ENCODE results near the gene ECE1. TPM values are rescaled to one million over a fixed set of nuclear protein-coding genes. Genes with fewer than 3 reads are reported as not detected.

The ECE1 gene
- total and polyA plus RNA-seq, 9 of the 15 experiments (the other 6 are each of a cell fraction or from before 2014, with no cell fraction given): 0.56 to 34.8 (median 11.0) TPM

- Histone ChIP-seq H3K9me3 (replicated peaks; ENCODE audit: control insufficient read depth, insufficient read depth, low read depth, low read length) (peaks cover 3% of the 10 kb centered on the region; the same call in 1 of the 2 replicates), H3K27me3 (ENCODE audit: control insufficient read depth in 2 of 2, insufficient read depth in 2 of 2, low read length in 2 of 2) (no peaks in the 10 kb centered on the region), H3K4me3 (no peak overlapping the region), H3K4me1 (replicated peaks in 1 of 2; ENCODE audit: control insufficient read depth in 2 of 2, insufficient read depth in 2 of 2, low read length in 2 of 2) (peaks cover 12 to 17% of the 10 kb centered on the region in 2 experiments; a peak in 3 of 5 replicates), H4K20me1 (replicated peaks; ENCODE audit: control insufficient read depth, insufficient read depth, low read length) (peaks cover 32% of the 10 kb centered on the region), H3K79me2 (ENCODE audit: control insufficient read depth, insufficient read depth, low read length) (no peaks in the 10 kb centered on the region), H3K9ac (ENCODE audit: insufficient read depth in 1 of 2, low read depth in 2 of 2, low read length in 2 of 2) (peak overlapping the region in 1 of 2 experiments; percentile 37; a peak in 1 of 4 replicates), H3K27ac (ENCODE audit: extremely low read depth, low read depth, low read length) (no peak overlapping the region), H2AFZ (ENCODE audit: low read depth, low read length) (no peak overlapping the region), H3K9me1 (ENCODE audit: control insufficient read depth, insufficient read depth, low read length) (no peaks in the 10 kb centered on the region), H3K4me2 (ENCODE audit: insufficient read depth, low read length) (no peak overlapping the region), H3K36me3 (ENCODE audit: control insufficient read depth, insufficient read depth, low read length) (no peaks in the 10 kb centered on the region)
- ChIA-PET CTCF (ENCODE audit: low intra/inter-chr PET ratio) (no interaction called here), POLR2A (interaction anchor here (0.7 kb wide), 1 partner anchor 18 kb away, joined by 3 read pairs; the partner anchor contains the start of gene ECE1)
- ATAC-seq (no peak), DNase-seq (ENCODE audit: extremely low read depth in 1 of 4, low spot score in 3 of 4) (no peak), FAIRE-seq (no peak)
- 28% methylated on average over 5 of the region's 5 CpGs for WGBS (ENCODE audit: insufficient coverage, low coverage, missing lambda C conversion rate)
- in situ Hi-C loops (cut with MboI): no loop called here
- BruUV-seq (replicated peaks): no TSS peak
- intact Hi-C loops (cut with micrococcal nuclease): no loop called here
- TF ChIP-seq, protein P1, sequence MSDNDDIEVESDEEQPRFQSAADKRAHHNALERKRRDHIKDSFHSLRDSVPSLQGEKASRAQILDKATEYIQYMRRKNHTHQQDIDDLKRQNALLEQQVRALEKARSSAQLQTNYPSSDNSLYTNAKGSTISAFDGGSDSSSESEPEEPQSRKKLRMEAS (CRISPR knock-in tag; IDR thresholded peaks at IDR 0.05): 0 out of 2 replicates have a peak, but pooled peaks have one; percentile 14
- no peak for TF ChIP-seq ZNF316 (IDR thresholded peaks at IDR 0.05)
- no peak for TF ChIP-seq NR2C2 (CRISPR knock-in tag; IDR thresholded peaks at IDR 0.05)
- no peak for TF ChIP-seq NR2C2 (tag; IDR thresholded peaks at IDR 0.05)
- no peak for TF ChIP-seq ZNF696 (CRISPR knock-in tag; conservative IDR thresholded peaks at IDR 0.05)
- TF ChIP-seq TRIM28 (IDR thresholded peaks at IDR 0.05): no peak
- no peak for TF ChIP-seq SNRNP70 (optimal IDR thresholded peaks at IDR 0.05; ENCODE audit: low read depth, low read length)
- TF ChIP-seq ERF (CRISPR knock-in tag; IDR thresholded peaks at IDR 0.05): no peak
- no peak for TF ChIP-seq MYNN (IDR thresholded peaks at IDR 0.05)
- TF ChIP-seq MYNN (CRISPR knock-in tag; IDR thresholded peaks at IDR 0.05): no peak
- TF ChIP-seq ZNF121 (CRISPR knock-in tag; conservative IDR thresholded peaks at IDR 0.05): no peak
- TF ChIP-seq, protein P2, sequence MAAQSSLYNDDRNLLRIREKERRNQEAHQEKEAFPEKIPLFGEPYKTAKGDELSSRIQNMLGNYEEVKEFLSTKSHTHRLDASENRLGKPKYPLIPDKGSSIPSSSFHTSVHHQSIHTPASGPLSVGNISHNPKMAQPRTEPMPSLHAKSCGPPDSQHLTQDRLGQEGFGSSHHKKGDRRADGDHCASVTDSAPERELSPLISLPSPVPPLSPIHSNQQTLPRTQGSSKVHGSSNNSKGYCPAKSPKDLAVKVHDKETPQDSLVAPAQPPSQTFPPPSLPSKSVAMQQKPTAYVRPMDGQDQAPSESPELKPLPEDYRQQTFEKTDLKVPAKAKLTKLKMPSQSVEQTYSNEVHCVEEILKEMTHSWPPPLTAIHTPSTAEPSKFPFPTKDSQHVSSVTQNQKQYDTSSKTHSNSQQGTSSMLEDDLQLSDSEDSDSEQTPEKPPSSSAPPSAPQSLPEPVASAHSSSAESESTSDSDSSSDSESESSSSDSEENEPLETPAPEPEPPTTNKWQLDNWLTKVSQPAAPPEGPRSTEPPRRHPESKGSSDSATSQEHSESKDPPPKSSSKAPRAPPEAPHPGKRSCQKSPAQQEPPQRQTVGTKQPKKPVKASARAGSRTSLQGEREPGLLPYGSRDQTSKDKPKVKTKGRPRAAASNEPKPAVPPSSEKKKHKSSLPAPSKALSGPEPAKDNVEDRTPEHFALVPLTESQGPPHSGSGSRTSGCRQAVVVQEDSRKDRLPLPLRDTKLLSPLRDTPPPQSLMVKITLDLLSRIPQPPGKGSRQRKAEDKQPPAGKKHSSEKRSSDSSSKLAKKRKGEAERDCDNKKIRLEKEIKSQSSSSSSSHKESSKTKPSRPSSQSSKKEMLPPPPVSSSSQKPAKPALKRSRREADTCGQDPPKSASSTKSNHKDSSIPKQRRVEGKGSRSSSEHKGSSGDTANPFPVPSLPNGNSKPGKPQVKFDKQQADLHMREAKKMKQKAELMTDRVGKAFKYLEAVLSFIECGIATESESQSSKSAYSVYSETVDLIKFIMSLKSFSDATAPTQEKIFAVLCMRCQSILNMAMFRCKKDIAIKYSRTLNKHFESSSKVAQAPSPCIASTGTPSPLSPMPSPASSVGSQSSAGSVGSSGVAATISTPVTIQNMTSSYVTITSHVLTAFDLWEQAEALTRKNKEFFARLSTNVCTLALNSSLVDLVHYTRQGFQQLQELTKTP (IDR thresholded peaks at IDR 0.05; ENCODE audit: low read depth in 1 of 2, partially characterized antibody in 2 of 2): no peak
- TF ChIP-seq BCOR (IDR thresholded peaks at IDR 0.05): 0 out of 2 replicates have a peak, but pooled peaks have one; percentile 12
- no peak for TF ChIP-seq ZNF511 (CRISPR knock-in tag; IDR thresholded peaks at IDR 0.05)
- no peak for TF ChIP-seq ZFP36 (IDR thresholded peaks at IDR 0.05; ENCODE audit: low read depth, low read length, partially characterized antibody)
- TF ChIP-seq NEUROD1 (IDR thresholded peaks at IDR 0.05; ENCODE audit: borderline replicate concordance, low read depth, low read length, partially characterized antibody): no peak
Measured at GRCh38 chr1:21308330-21308729, 18.1 kb upstream of the ECE1 start.
